GM12878 (cell line): ENCODE measurements around the gene ZC3H11A.

Source experiments
- FOXM1 ChIP-seq: IDR thresholded peaks from 2 replicates; pipeline ENCODE4 v1.6.1; 2012; ENCODE audit warnings: low read depth, mild to moderate bottlenecking, inconsistent platforms, low read length, moderate library complexity
- ZNF622 ChIP-seq: fragments of 450-650 bp; IDR thresholded peaks from 2 replicates; pipeline ENCODE4 v1.6.1; 2017; ENCODE audit warnings: mild to moderate bottlenecking, inconsistent platforms
- TF ChIP-seq, protein P1 (sequence below): IDR thresholded peaks from 2 replicates; pipeline ENCODE4 v1.6.1; 2011; ENCODE audit warnings: mild to moderate bottlenecking, low read depth, low read length, moderate library complexity; ENCODE audit not compliant: insufficient replicate concordance

DNA sequence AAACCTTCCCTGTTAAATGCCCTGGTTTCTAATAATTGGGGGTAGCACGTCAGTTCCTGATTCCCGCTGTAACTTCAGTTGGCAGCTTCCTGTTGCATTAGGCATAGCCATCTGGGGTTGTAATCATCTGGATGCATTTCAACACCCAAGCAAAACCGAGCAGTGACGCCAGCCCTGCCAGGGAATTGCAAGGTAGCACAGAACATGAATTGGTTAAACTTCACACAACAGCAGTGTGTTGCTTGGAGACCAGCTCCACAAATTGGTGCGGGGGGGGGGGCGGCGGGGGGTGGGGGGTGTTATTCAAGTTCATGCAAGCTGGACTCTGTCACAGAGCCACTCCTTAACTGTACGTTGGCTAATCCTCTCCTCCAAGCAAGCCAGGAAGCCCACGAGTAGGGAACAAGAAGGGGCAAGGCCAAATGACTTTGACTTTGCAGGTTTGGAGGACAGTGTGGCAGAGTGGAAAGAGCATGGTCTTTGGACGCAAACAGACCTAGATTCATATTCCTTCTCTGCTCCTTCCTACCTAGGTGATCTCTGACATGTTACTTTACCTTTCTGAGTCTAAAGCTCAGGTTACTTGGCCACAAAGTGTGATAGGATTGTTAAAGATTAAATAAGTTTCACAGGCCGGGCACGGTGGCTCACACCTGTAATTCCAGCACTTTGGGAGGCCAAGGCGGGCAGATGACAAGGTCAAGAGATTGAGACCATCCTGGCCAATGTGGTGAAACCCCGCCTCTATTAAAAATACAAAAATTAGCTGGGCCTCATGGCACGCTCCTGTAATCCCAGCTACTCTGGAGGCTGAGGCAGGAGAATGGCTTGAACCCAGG lies 25.7 kb upstream of the ZC3H11A start:
- TF ChIP-seq FOXM1 = no peak
- TF ChIP-seq, protein P1, sequence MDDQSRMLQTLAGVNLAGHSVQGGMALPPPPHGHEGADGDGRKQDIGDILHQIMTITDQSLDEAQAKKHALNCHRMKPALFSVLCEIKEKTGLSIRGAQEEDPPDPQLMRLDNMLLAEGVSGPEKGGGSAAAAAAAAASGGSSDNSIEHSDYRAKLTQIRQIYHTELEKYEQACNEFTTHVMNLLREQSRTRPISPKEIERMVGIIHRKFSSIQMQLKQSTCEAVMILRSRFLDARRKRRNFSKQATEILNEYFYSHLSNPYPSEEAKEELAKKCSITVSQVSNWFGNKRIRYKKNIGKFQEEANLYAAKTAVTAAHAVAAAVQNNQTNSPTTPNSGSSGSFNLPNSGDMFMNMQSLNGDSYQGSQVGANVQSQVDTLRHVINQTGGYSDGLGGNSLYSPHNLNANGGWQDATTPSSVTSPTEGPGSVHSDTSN = no peak
- no peak for TF ChIP-seq ZNF622
